GM12891 (cell line): ENCODE results near the gene IL22RA1.

Source experiments
- POLR2A ChIP-seq: IDR thresholded peaks from 2 replicates; pipeline ENCODE4 v1.6.1; 2011; ENCODE audit warnings: low read depth, low read length, control low read depth
- POLR2AphosphoS5 ChIP-seq: IDR thresholded peaks from 2 replicates; pipeline ENCODE4 v1.6.1; 2011; ENCODE audit warnings: low read depth, low read length, control low read depth
- POU2F2 ChIP-seq: IDR thresholded peaks from 2 replicates; pipeline ENCODE4 v1.6.1; 2011; ENCODE audit warnings: low read depth, mild to moderate bottlenecking, control low read depth, low read length, moderate library complexity
- SPI1 ChIP-seq: IDR thresholded peaks from 2 replicates; pipeline ENCODE4 v1.6.1; 2011; ENCODE audit warnings: low read depth, low read length, control low read depth
- TAF1 ChIP-seq: IDR thresholded peaks from 2 replicates; pipeline ENCODE4 v1.6.1; 2011; ENCODE audit warnings: low read depth, low read length, control low read depth

DNA sequence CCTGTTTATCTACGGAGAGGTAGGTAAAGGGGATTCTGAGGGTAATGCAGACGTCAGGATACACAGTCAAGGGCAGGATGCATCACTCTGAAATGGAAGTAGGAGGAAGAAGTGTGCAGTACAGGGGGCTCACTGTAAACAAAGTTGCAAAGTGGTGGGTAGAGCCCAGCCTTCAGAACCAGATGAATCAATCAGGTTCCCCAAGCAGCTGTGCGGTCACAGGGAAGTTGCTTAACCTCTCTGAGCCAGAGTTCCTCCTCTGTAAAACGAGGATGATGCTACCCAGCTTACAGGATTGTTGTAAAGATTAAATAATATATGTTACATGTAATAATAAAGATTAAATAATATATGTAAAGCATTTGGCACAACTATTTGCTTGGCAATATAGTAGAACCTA is 17.5 kb downstream of the IL22RA1 start:
- TF ChIP-seq TAF1 (no peak), POLR2A (no peak), SPI1 (no peak), POLR2AphosphoS5 (no peak), POU2F2 (no peak)
